NCI-H1417 (cell line): Measurements from ENCODE around the gene CALR3.
"Not testable (repeated sequence)": the region's sequence is repeated elsewhere in the genome, so short reads cannot be mapped to it uniquely, and the experiment has no call there.

Source experiments
- DNase-seq, 3 experiments: peaks; one replicate each; lab custom pipeline; 2025; lab: John Stamatoyannopoulos, UW

Gene CALR3, protein sequence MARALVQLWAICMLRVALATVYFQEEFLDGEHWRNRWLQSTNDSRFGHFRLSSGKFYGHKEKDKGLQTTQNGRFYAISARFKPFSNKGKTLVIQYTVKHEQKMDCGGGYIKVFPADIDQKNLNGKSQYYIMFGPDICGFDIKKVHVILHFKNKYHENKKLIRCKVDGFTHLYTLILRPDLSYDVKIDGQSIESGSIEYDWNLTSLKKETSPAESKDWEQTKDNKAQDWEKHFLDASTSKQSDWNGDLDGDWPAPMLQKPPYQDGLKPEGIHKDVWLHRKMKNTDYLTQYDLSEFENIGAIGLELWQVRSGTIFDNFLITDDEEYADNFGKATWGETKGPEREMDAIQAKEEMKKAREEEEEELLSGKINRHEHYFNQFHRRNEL

DNA sequence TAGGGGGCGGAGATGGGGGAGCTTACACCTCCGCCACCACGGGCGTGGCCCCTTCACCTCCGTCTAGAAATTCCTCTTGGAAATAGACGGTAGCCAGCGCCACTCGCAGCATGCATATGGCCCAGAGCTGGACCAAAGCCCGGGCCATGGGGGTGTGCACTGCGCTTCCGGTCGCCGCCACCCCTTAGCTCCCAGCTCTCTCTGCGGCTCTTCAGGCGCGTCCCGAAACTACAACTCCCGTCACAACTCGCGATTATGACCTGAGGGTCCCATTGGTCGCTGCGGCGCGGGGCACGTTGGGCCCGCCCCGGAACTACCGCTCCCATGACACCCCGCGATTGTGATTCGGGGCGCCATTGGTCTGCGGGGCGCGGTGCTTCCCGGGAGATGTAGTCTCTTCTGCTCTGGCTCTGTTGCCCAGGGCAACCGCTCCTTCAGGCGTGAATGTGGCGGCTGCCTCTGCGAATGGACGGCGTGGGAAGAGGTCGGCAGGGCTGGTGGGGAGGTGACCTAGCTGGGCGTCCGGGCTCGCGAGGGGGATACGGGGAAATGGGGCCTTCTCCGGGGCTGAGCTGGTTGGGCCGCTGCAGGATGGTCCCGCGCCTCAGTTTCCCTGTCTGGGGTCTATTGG is at the start of gene CALR3, which contains the start of gene C19orf44:
CALR3 (minus strand) TSS at position 186 of the 631 bp plus-strand sequence; CDS start at position 148, 38 bp downstream.
C19orf44 (plus strand) TSS at position 413 of the 631 bp plus-strand sequence. CDS start 4,399 bp downstream, outside the sequence.
- peak; percentile 96 to 99 (median 98) for DNase-seq

DNA sequence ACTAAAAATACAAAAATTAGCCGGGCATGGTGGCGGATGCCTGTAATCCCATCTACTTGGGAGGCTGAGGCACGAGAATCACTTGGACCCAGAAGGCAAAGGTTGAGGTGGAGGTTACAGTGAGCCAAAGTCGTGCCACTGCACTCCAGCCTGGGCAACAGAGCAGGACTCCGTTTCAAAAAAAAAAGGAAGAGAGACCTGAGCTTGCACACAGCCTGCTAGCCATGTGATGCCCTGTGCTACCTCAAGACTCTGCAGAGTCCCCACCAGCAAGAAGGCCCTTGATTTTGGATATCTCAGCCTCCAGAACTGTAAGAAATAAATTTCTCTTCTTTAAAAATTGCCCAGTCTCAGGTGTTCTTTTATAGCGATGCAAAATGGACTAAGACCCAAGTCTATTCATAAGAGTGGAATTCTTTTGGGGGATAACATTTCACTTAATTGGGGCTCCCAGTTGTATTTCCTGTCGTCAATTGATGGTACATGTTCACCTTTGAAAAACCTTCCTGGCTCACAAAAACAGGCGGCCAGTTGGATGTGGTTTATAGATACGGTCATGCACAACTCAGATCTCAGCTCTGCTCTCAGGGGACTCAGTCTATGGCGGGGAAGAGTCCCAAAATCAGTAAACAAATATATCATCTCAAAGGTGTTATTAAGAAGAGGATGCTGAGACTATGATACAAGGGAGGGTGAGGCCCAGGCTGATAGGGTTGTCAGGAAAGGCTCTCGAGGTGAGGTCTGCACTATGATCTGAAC is 48.7 kb upstream of the CALR3 start:
- no peak for DNase-seq

DNA sequence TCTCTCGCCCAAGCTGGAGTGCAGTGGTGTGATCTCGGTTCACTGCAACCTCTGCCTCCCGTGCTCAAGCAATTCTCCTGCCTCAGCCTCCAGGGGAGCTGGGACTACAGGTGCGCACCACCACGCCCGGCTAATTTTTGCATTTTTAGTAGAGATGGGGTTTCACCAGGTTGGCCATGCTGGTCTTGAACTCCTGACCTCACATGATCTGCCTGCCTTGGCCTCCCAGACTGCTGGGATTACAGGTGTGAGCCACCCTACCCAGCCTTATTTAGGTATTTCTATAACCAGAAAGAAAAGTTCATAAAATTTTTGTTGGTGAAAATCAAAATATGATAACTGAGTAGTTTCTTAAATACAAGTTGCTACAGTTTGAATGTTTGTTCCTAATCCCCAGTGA is 47.8 kb upstream of the CALR3 start:
- DNase-seq = not testable (repeated sequence)

DNA sequence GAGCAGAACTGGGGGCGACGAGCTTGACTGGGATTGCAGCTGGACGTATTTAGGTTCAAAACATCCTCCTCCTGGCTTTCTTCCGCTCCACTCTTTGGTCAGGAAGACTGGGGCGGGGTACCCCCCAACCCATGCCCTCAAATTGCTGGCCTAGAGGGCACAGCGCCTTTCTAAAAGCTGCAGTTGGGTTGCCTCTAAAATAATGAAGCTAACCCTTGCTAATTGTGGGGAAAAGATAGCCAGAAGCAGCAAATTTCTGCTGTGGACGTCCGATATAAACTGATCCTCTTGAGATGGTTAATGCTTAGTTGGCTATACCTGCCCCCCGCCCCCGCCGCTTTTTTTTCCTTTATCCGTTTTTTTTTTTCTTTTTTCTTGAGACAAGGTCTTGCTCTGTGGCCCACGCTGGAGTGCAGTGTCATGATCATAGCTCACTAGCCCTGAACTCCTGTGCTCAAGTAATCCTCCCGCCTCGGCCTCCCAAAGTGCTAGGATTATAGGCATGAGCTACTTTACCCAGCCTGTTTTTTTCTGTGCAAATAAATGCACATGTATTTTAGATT is 47.0 kb upstream of the CALR3 start:
- peak in 1 of 3 experiments; percentile 24 for DNase-seq

DNA sequence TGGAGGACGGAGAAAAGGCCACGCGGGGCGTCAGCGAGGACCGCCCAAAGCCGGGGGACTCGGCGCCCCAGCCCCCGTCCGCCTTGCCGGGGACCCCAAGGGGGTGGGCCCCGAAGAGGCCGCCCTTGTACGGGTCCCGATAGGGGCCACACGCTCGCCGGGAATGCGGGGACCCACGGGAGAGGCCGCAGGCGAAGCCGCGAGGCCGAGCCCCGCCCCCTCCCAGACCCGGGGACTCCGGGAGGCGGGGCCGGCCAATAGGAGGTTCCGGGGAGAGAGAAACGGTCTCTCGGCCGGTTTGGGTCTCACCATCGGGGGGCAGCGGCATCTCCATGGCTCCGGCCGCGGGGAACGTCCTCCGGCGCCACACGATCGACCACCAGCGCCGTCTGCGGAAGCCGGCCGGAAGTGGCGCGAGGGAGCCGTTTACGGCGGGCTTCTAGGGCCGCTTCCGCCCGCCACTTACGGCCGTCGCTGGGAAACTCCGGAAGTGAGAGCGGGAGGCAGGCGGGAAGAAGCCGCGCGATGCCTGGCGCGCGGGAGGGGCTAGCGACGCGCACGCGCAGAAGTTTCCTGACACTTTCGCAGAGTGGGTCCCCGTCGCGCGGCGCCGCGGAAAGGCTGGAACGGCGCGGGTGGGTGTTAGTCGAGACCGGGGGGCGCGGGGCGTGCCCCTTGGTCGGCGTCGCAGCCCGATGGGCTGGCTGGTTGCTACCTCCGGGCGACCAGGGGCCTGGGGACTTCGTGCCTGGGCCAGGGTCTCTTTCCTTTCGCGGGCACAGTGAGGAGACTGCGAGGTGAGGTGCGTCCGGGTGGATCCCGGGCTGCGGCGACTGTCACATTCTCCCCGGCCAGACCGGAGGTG is 46.3 kb upstream of the CALR3 start, which contains the start of gene CHERP:
CHERP (minus strand) TSS at position 393 of the 865 bp plus-strand sequence; CDS start at position 334, 59 bp downstream.
- DNase-seq = peak; percentile 89 to 95 (median 94)

DNA sequence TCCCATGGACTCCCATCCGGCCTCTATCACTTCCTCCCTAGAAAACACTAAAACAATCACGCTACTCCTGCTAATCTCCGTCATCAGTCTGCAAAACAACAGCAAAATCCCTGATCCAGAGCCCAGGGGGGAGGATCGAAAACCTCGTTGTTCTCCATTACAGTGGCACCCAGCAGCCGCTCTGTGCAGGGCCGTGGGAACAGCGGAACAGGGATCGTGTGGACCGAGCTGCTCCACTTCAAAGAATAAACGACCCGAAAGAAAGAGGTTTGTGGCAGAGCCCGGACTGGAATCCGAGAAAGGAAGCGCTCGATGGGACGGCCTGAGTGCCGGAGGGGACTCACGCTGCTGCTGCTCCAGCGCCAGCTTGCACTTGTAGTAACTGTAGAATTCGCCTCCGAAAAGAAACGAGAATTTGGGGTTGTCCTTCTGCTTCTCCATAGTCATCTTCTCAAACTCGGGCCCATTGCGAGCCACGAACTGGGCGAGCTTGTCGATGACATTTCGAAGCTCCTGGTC is 45.6 kb upstream of the CALR3 start:
- peak in 2 of 3 experiments; percentile 31 to 36 for DNase-seq

DNA sequence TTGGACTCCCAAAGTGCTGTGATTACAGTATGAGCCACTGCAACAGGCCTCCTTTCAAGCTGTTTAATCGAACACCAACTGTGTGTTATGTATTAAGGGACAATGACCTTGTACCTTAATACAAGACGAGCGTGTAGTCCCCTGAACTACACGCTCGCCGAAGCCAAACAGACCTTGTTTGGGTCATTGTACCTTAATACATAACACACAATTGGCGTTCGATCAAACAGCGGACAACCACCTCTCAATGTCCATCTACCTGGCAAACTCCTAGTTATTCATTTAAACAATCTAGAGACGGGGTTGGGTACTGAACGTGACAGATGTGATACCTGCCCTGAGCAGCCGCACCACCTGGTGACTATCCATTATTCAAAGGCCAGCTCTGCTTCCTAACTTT is 45.0 kb upstream of the CALR3 start:
- DNase-seq = no peak

DNA sequence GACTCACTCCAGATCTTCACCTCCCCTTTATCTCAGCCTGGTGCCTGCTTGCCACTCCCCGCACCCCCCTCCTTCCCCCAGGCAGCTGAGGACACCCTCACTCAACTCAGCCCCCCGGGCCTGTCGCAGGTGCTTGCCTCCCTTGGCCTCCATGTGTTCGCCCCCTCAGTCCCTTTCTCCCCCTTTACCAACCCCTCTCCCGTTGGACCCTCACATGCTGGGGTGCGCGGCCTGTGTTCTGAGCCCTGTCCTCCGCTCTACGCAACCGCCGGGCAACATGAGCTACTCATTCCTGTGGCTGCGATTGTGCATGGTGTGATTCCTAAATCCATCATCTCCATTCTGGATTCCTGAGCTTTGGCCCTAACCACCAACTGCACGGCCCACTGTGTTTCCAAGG is 41.1 kb upstream of the CALR3 start:
- DNase-seq = no peak

DNA sequence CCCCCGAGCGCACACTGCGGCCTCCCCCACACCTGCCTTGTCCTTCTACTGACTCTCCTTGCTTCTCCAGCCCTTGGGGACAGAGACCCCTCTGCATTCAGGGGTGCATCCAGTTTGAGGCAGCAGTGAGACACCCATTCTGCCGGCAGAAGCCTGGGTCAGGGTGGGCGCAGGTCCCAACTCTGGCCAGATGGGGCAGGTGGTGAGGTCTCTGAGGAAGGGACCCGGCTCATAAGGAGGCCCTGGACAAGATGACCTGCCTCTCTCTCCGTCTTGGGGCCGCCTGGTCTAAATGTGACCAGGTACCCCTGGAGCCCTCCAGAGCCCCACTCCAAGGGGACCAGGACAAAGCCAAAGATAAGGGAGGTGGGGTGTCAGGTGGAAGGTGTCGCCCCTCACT is 40.2 kb upstream of the CALR3 start:
- no peak for DNase-seq

DNA sequence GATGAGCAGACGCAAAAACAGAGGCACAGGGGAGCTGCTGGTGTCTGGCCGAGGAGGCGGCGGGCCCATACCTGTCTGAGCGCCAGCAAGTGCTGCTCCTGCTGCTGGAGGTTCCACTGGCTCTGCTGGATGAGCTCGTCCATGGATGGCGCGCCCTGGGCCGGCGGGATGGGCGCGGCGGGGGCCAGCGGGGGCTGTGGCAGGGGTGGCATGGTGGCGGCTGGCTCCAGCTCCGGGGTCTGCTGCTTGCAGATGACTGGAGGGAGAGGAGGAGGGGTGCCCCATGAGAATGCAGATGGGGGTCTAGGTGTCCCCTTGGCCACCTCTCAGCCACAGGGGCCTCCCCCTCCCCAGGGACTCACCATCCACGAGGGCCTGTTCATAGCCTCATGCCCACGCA is 39.4 kb upstream of the CALR3 start:
- no peak for DNase-seq

DNA sequence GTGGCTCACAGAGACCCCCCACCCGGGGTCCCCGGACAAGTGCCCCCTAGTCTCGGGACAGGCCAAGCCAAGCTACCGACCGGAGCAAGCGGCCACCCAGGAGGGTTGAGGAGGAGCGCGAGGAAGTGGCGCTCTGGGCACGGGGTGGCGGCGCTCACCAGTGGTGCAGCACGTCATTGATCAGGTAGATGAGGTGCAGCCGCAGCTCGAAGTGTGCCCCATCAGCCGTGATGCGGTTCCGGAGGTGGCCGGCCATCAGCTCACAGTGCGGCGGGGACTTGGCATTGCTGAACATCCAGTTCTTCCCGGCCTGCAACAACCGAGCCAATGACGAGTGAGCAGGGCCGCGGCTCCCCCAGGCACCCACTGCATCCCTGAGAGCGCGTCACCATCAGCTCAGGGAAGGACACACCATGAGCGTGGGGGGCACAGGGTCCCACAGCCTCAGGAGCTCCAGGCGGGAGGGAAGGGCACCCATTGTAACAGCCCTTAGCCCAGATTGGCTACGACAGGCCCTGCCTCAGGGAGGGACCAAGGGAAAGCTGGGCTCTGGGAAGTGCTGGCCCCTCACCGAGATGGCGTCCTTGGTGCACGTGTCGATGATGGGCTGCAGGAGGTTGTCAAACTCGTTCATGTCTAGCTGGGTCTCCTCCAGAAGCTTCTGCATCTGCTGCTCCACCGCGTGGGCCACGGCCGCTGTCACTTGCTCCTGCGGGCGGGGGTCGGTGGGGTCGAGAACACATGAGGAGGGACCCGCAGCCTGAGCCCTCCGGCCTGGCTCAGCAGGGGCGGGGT is 36.7 kb upstream of the CALR3 start:
- DNase-seq = no peak

DNA sequence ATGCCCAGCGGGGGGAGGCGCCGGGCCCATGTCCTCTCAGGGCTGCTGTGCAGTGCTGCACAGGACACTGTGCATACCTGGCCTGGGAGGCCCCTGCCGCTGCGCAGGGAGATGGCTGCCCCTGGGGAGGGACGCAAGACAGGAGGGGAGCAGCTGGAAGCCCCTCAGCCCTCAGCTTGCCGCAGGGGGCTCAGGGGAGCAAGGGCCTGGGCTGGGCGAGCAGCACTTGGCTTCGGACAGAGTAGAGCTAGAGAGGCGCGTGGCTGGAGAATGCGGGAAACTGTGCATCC is 35.4 kb upstream of the CALR3 start:
- DNase-seq = no peak

DNA sequence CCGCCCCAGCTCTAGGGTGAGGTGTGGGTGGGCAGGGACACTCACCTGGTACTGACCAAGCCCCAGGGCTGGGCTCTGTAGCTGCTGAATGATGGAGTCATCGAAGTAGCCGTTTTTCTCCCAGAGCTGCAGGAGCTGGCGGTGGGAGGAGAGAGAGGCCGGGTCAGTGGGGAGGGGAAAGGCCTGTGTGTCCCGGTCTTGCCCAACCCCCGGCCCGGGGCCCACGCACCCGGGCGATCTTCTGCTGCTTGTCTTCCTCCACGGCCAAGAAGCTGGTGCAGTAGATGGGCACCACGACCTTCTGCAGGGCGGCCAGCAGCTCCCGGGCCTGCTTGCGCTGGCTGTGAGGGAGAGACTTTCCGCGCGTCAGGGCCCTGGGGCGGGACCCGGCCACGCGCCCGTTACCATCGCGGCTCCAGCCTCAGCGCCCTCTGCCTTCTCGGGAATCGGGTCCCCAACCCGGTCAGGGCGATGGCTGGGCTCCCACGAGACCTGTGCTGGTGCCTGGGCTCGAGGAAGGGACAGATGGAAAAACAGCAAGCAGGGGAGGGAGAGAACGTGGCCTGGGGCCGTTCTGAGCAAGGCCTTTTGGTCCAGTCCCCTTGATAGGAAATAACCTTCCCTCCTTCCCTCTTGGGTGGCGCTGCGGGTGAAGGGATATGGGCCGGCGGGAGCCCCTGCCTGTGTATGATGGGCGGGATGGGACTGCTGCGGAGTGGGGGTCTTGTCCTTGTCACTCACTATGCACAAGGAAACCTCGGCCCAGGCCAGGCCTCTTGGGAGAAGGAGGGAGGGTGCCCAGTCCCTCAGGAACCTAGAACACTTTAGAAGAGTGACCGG is 34.8 kb upstream of the CALR3 start:
- DNase-seq = no peak

DNA sequence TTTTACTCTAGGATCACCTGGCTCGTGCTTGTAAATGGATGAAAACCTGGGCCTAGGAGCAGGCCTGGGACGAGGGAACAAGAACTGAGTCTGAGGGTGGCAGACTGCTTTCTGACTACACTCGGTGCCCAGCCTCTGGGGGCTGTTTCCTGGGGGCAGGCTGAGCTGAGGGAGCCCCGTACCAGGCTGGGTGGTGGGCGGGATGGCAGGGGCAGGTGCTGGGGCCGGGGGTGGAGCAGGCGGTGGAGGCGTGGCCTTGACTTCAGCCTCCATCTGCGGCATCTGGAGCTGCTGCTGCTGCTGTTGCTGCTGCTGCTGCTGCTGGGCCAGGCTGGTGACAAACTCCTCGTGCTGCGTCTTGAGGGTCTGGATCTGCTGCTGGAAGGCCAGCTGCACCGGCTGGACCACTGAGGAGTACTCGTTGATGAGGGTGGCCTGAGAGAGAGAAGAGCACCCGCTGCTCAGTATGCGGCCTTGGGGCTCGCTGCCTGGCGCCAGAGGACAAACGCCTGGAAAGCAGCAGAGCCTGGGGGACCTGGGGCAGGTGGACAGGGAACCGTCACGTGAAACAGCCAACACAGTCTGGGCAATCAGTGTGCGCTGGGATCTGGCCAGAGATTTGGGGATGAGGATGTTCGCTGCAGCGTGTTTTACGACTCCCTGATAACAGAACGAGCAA is 33.6 kb upstream of the CALR3 start:
- DNase-seq = no peak

DNA sequence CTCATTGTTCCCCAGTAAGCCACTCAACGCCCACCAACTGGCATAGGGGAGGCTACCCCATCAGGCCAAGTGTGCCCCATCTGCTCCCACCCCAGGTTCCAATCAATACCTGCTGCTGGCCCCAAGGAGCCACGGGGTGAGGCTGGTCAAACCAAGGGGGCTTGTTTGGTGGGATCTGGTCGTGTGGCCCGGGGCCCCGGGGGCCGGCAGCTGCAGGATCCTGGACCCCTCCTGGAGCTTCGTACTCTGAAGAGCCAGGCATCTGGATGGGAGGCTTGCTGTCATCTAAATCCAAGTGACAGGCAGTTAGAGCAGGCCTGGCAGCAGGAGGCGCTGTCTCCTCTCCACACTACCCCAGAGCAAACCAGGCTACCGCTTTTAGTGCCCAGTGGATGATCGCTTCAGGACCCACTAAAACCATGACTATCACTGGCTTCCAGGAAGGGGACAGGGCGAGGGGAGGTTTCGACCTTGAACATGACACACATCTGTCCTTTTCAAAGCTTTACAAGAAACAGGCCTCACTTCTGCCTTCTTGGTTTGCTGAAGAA is 32.1 kb upstream of the CALR3 start:
- DNase-seq = no peak

DNA sequence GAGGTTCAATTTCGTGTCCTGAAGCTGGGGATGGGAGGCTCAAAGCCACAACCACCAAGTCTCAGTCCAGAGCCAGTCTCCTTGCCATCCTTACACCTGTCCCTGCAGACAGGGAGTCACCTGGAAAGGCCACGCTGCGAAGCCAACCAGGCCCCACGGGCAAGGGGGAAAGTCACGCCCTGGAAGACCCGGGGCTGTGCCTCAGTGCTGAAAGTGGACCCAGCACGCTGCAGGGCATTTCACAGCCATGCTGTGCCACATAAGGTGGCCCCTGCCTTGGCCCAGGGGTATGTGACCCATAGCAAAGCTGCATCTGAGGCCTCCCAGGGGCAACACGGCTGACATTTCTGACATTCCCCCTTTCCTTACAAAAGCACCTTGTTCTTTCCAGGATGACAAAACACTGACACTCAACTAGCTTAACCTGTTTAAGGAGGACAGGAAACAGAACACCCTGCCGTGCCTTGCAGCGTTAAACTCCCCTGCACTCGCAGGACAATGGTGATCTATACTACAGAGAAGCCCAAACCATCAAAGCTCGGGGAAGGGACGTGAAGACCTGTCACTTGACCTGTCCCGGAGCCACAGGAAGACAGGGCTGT is 31.5 kb upstream of the CALR3 start:
- DNase-seq = no peak

DNA sequence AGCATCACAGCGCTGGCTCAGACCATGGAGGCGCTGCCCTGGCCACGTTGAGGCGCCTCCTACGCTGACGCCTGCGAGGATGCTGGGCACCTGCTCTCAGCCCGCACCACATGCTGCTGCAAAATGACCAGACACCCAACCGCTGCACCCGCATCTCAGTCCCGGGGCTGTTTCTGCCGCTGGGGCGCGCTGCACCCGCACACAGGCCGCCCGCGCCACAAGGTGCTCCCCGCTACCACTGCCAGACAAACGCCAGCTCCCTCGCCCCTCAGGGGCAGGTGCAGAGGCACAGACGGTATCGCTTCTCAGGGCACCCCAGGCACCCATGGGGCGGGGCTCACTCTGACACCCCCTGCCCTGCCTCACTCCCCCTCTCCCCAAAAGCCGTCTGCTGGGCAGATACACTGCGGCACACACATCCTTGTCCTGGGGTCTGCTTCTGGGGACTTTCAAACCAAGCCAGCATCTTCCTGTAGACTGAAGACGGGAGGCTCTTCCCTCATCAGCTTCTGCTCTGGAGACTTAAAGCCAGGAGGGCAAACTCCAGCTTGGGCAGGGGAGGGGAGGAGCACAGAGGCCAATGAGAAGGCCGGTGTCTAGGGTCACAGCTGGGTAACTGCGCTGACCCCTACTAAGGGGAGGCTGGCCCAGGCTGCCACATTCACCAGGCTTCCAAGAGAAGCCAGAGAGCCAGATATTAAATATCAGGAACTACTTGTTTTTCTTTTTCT is 29.9 kb upstream of the CALR3 start:
- no peak for DNase-seq
